Lower leg skin (tissue), 4 donors: ENCODE measurements around the gene FRMD7. TPM values are rescaled to one million over a fixed set of nuclear protein-coding genes. Genes with fewer than 3 reads are reported as not detected.

Experiments used
- DNase-seq, 2 donors: peaks; one replicate each; pipeline ENCODE4 v3.0.0-alpha.2; 2019; ENCODE audit warnings: low spot score in 2 of 2
- H3K4me3 ChIP-seq: fragments of 200-600 bp; sonication (generic); 2 replicates; pipeline ENCODE4 v1.5.1; 2017; ENCODE audit warnings: mild to moderate bottlenecking, low read depth; ENCODE audit not compliant: poor library complexity, severe bottlenecking
- POLR2A ChIP-seq, 2 donors: fragments of 450-650 bp; IDR thresholded peaks; one replicate each; pipeline ENCODE4 v1.6.1; 2016 to 2017; ENCODE audit warnings: antibody characterized with exemption in 2 of 2, mild to moderate bottlenecking in 1 of 2, moderate library complexity in 1 of 2
- WGBS, 2 donors: methylation state at CpG; one replicate each; pipeline ENCODE4 v1.1.5; 2018; 5-methylcytosine and 5-hydroxymethylcytosine counted together
- intact Hi-C: fragments of 100-400 bp; cut with DNase I; formaldehyde crosslinking; loops from one replicate; pipeline ENCODE4 v1.15.0; 2023; ENCODE audit warnings: low total_unique reads
- total RNA-seq, 4 donors: library from RNA; depleted of rRNA; stranded (reverse); fragments of >200 nt; gene quantifications; one replicate each; pipeline ENCODE4 v1.1.0, GENCODE V29; 2016
- TF ChIP-seq, protein P1 (sequence below), 3 donors: fragments of 450-650 bp; IDR thresholded peaks; one replicate each; pipeline ENCODE4 v1.5.1; 2016; ENCODE audit warnings: antibody characterized with exemption in 3 of 3, mild to moderate bottlenecking in 3 of 3, moderate library complexity in 2 of 3

Gene FRMD7
- total RNA-seq, 4 donors from 2014 or later: 0.13 to 0.88 TPM; not detected in 2

DNA sequence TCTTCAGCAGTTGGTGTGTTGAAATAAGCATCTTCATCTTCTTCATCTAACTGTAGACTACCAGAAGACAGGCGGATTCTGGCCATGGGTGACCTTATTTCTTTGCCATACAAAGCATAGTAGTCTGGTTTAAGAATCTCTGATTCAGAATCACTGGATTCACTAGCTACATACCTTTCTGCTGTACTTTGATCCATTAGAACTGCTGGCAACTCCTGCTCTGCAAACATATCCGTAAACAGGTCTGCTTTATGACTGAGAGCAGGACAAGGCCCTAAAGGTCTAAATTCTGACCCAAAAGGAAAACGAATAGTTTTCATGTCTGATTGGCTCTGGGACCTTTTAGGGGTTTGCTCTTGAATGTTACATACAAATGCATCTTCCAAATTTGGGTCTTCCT lies 49.9 kb downstream of the FRMD7 start:
- DNase-seq: no peak
- 77 to 93% methylated on average over 3 of the region's 3 CpGs for WGBS, 2 donors
- H3K4me3 ChIP-seq: no peak overlapping the region
- no peak for TF ChIP-seq POLR2A (IDR thresholded peaks at IDR 0.05)
- TF ChIP-seq, protein P1, sequence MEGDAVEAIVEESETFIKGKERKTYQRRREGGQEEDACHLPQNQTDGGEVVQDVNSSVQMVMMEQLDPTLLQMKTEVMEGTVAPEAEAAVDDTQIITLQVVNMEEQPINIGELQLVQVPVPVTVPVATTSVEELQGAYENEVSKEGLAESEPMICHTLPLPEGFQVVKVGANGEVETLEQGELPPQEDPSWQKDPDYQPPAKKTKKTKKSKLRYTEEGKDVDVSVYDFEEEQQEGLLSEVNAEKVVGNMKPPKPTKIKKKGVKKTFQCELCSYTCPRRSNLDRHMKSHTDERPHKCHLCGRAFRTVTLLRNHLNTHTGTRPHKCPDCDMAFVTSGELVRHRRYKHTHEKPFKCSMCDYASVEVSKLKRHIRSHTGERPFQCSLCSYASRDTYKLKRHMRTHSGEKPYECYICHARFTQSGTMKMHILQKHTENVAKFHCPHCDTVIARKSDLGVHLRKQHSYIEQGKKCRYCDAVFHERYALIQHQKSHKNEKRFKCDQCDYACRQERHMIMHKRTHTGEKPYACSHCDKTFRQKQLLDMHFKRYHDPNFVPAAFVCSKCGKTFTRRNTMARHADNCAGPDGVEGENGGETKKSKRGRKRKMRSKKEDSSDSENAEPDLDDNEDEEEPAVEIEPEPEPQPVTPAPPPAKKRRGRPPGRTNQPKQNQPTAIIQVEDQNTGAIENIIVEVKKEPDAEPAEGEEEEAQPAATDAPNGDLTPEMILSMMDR (IDR thresholded peaks at IDR 0.05): no peak
- intact Hi-C loops: no loop called here

DNA sequence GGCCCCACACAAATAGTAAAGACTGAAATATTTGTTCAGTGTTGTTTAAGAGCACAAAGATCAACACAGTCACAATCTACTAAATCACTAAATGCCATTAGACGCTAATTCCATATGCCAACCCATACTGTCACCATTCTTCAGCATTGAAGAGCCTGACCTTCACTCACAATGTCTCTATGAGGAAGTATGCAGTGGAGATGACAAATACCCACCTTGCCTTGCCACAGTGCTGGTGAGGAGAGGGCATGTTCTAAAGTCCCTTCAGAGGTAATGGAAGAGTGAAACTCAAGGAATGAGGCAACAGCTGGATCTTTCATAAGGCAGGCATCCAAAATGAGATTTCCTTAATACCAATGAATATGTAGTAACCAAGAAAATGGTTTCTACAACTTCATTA lies 50.4 kb downstream of the FRMD7 start:
- 83 to 96% methylated on average over 1 of the region's 1 CpG for WGBS, 2 donors
- intact Hi-C loops: no loop called here
- no peak overlapping the region for H3K4me3 ChIP-seq
- DNase-seq: no peak
- no peak for TF ChIP-seq POLR2A (IDR thresholded peaks at IDR 0.05)
- TF ChIP-seq, protein P1 (IDR thresholded peaks at IDR 0.05): no peak

DNA sequence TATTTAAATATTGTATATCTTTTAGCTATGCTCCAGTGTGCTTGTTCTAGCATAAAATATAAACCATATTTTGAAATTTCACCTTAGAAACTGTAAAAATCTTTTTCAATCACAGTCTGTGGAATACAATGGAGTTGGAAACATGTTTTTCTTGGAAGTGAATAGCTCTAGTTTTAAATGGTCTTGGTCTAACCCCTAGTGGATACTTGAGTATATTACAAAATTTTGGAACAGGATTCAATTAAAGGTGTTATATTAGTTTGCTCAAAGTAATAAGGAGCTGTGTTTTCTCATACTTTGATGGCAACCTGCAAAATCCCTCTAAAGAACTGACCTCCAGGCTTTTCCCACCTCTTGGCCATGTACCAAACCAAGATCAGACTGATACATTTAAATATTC lies 56.6 kb downstream of the FRMD7 start:
- DNase-seq: no peak
- intact Hi-C loops: no loop called here
- TF ChIP-seq, protein P1 (IDR thresholded peaks at IDR 0.05): no peak
- no peak for TF ChIP-seq POLR2A (IDR thresholded peaks at IDR 0.05)
- H3K4me3 ChIP-seq: no peak overlapping the region

- 54 to 89% methylated on average over 1 of the region's 1 CpG for WGBS, 2 donors
- intact Hi-C loops: loop anchor here (10.0 kb wide), 1 partner anchor 224 kb away; no protein-coding TSS in a partner anchor
- no peak for DNase-seq
- no peak overlapping the region for H3K4me3 ChIP-seq
- TF ChIP-seq, protein P1 (IDR thresholded peaks at IDR 0.05): no peak
- TF ChIP-seq POLR2A (IDR thresholded peaks at IDR 0.05): no peak
These were observed 59.4 kb downstream of the FRMD7 start for GRCh38 chrX:132068405-132068804.

DNA sequence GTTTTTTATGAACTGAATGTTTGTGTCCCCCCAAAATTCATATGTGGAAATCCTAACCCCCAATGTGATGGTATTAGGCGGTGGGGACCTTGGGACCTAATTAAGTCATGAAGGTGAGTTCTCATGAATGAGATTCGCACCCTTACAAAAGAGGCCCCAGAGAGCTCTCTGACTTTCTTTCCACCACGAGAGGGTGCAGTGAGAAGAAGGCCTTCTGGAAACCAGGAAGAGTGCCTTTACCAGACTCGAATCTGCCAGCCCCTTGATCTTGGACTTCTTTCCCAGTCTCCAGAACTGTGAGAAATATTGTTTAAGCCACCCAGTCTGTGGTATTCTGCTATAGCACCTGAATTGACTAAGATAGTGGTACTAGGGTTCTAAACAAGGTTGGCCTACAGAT lies 64.0 kb downstream of the FRMD7 start:
- H3K4me3 ChIP-seq: no peak overlapping the region
- intact Hi-C loops: loop anchor here (10.0 kb wide), 1 partner anchor 219 kb away; no protein-coding TSS in a partner anchor
- no peak for DNase-seq
- TF ChIP-seq, protein P1 (IDR thresholded peaks at IDR 0.05): no peak
- no peak for TF ChIP-seq POLR2A (IDR thresholded peaks at IDR 0.05)
- 65 to 100% methylated on average over 4 of the region's 4 CpGs for WGBS, 2 donors

DNA sequence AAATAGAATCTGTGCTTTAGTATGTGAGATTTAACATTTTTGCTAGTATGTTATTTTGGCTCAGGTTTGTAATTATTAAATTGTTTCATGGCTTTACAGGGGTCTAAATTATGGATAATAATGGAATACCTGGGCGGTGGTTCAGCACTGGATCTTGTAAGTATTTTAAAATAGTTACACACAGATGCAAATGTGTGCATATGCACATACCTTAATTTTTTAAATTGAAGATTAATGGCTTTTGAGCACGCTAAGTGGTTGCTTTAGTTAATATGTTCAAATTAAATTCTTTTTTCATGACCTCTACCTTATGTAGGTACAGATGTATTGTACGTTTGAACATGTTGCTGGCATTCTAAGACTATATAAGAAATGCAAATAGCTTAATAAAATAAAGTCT lies 64.5 kb downstream of the FRMD7 start:
- H3K4me3 ChIP-seq: no peak overlapping the region
- no peak for TF ChIP-seq POLR2A (IDR thresholded peaks at IDR 0.05)
- TF ChIP-seq, protein P1 (IDR thresholded peaks at IDR 0.05): no peak
- intact Hi-C loops: loop anchor here (10.0 kb wide), 1 partner anchor 219 kb away; no protein-coding TSS in a partner anchor
- no peak for DNase-seq
- 79 to 96% methylated on average over 3 of the region's 3 CpGs for WGBS, 2 donors
